Stimulated activated CD4-positive, alpha-beta T cell treated with anti-CD3 and anti-CD28 coated beads, Interleukin-12 subunit alpha, Interleukin-12 subunit beta, amount 100 ng/mL, for 4 hours (primary cell): ENCODE measurements around the gene POLR1C.
A peak's percentile ranks its signal among the peaks of the same experiment; 100 is the strongest.
"Not testable (repeated sequence)": the region's sequence is repeated elsewhere in the genome, so short reads cannot be mapped to it uniquely, and the experiment has no call there.

ENCODE experiments used
- DNase-seq: peaks from one replicate; pipeline ENCODE4 v3.0.0-alpha.2; 2020

The POLR1C gene

GRCh38 chr6:43516697-43517504 is at the start of gene POLR1C, which contains the start of gene YIPF3:
TSS of gene POLR1C (plus strand) at chr6:43517089. CDS start at chr6:43517110, 21 bp downstream.
TSS of gene YIPF3 (minus strand) at chr6:43516926. CDS start at chr6:43516807, 119 bp downstream.
- peak; percentile 92 for DNase-seq

- DNase-seq = not testable (repeated sequence)
Measured at GRCh38 chr6:43467265-43467664, 49.6 kb upstream of the POLR1C start.

GRCh38 chr6:43467752-43468151 is 49.1 kb upstream of the POLR1C start:
- DNase-seq = no peak

- no peak for DNase-seq
Measured at GRCh38 chr6:43468240-43468639, 48.6 kb upstream of the POLR1C start.

- DNase-seq = no peak
Measured at GRCh38 chr6:43468748-43469681, 47.9 kb upstream of the POLR1C start.

GRCh38 chr6:43469947-43470346 is 46.9 kb upstream of the POLR1C start:
- no peak for DNase-seq

GRCh38 chr6:43471399-43471798 is 45.5 kb upstream of the POLR1C start:
- no peak for DNase-seq

GRCh38 chr6:43472515-43472914 is 44.4 kb upstream of the POLR1C start:
- DNase-seq = no peak

- no peak for DNase-seq
Measured at GRCh38 chr6:43475516-43475915, 41.4 kb upstream of the POLR1C start.

GRCh38 chr6:43476746-43477145 is 40.1 kb upstream of the POLR1C start:
- DNase-seq = no peak

GRCh38 chr6:43477235-43478007 is 39.5 kb upstream of the POLR1C start, which contains the start of gene TJAP1:
TSS of gene TJAP1 (plus strand) at chr6:43477570. CDS start at chr6:43499002, 21,432 bp downstream.
- peak; percentile 99 for DNase-seq

- no peak for DNase-seq
Measured at GRCh38 chr6:43478008-43478372, 38.9 kb upstream of the POLR1C start.

GRCh38 chr6:43481075-43481474 is 35.8 kb upstream of the POLR1C start:
- DNase-seq = no peak

GRCh38 chr6:43481591-43482236 is 35.2 kb upstream of the POLR1C start:
- DNase-seq = no peak

- no peak for DNase-seq
Measured at GRCh38 chr6:43488667-43489276, 28.1 kb upstream of the POLR1C start.

GRCh38 chr6:43489277-43490072 is 27.4 kb upstream of the POLR1C start:
- no peak for DNase-seq

- DNase-seq = no peak
Measured at GRCh38 chr6:43490523-43490939, 26.4 kb upstream of the POLR1C start.

- no peak for DNase-seq
Measured at GRCh38 chr6:43491750-43492661, 24.9 kb upstream of the POLR1C start.

- DNase-seq = no peak
Measured at GRCh38 chr6:43492673-43493072, 24.2 kb upstream of the POLR1C start.

- DNase-seq = no peak
Measured at GRCh38 chr6:43493230-43493629, 23.7 kb upstream of the POLR1C start.
